ENCODE data around the gene PTPRN2. TPM values are rescaled to one million over a fixed set of nuclear protein-coding genes. Genes with fewer than 3 reads are reported as not detected.

The PTPRN2 gene
- polyA plus RNA-seq, 1 experiment: 0.31 TPM

GRCh38 chr7:158373476-158374133 lies 214.0 kb downstream of the PTPRN2 start:
- POLR2A ChIA-PET: no interaction called here
- no peak for TF ChIP-seq CTCF (IDR thresholded peaks at IDR 0.05; ENCODE audit: insufficient read depth, low read depth, low read length)
- CTCF ChIA-PET: no interaction called here
- Histone ChIP-seq H3K4me3 (ENCODE audit: low read depth, low read length) (no peak overlapping the region), H3K36me3 (ENCODE audit: control insufficient read depth, insufficient read depth, low read length) (no peaks in the 10 kb centered on the region), H3K27me3 (ENCODE audit: control insufficient read depth, insufficient read depth, low read length) (no peaks in the 10 kb centered on the region)
- DNase-seq (ENCODE audit: low read depth): no peak

- no peak for TF ChIP-seq CTCF (IDR thresholded peaks at IDR 0.05; ENCODE audit: insufficient read depth, low read depth, low read length)
- POLR2A ChIA-PET: no interaction called here
- Histone ChIP-seq H3K27me3 (ENCODE audit: control insufficient read depth, insufficient read depth, low read length) (no peaks in the 10 kb centered on the region), H3K4me3 (ENCODE audit: low read depth, low read length) (no peak overlapping the region), H3K36me3 (ENCODE audit: control insufficient read depth, insufficient read depth, low read length) (no peaks in the 10 kb centered on the region)
- CTCF ChIA-PET: no interaction called here
- DNase-seq (ENCODE audit: low read depth): no peak
Observed at GRCh38 chr7:158372400-158373342, 215.0 kb downstream of the PTPRN2 start.

DNA sequence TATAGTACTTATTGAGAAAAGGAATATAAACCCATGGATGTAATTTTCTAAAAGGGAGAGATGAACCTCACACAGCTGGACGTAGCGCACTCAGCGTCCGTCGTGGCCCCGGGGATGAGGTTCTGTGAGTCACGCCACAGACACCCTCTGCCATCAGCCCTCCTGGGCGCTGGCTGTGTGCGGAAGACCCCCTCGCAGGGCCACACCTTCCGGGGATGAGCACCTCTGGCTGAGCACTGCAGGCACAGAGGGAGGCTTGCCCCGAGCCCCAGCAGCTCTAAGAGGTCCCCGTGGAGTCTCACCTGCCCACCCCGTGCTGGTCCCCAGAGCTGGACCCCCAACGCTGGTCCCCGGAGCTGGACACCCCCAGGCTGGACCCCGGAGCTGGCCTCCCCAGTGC lies 215.8 kb downstream of the PTPRN2 start:
- CTCF ChIA-PET: no interaction called here

GRCh38 chr7:158369866-158370265 lies 217.8 kb downstream of the PTPRN2 start:
- no peak for TF ChIP-seq CTCF (IDR thresholded peaks at IDR 0.05; ENCODE audit: insufficient read depth, low read depth, low read length)
- H3K27me3 ChIP-seq (ENCODE audit: control insufficient read depth, insufficient read depth, low read length): no peaks in the 10 kb centered on the region
- CTCF ChIA-PET: no interaction called here
- H3K4me3 ChIP-seq (ENCODE audit: low read depth, low read length): no peak overlapping the region
- POLR2A ChIA-PET: no interaction called here
- DNase-seq (ENCODE audit: low read depth): no peak
- H3K36me3 ChIP-seq (ENCODE audit: control insufficient read depth, insufficient read depth, low read length): no peaks in the 10 kb centered on the region

More for the DNA sequence above, 215.8 kb downstream of the PTPRN2 start:
- DNase-seq (ENCODE audit: low read depth): no peak
- no peak for TF ChIP-seq CTCF (IDR thresholded peaks at IDR 0.05; ENCODE audit: insufficient read depth, low read depth, low read length)
- Histone ChIP-seq H3K4me3 (ENCODE audit: low read depth, low read length) (no peak overlapping the region), H3K36me3 (ENCODE audit: control insufficient read depth, insufficient read depth, low read length) (no peaks in the 10 kb centered on the region), H3K27me3 (ENCODE audit: control insufficient read depth, insufficient read depth, low read length) (no peaks in the 10 kb centered on the region)
- POLR2A ChIA-PET: no interaction called here

DNA sequence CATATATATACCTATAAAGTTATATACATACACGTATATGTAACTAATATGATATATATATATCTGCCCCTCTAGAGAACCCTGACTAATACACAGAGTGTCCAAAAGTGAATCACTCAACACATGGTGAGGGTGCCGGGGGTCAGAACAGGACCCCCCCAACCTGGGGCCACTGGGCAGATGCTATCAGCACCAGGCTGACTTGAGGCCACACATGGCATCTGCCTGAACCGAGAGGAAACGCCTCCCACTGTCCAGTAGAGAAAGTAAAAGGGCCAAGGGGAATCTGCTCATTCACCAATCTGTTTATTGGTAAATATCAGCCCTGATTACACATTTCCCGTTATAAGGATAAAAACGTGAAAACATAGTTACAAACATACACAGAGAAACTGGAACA lies 218.3 kb downstream of the PTPRN2 start:
- Histone ChIP-seq H3K36me3 (ENCODE audit: control insufficient read depth, insufficient read depth, low read length) (no peaks in the 10 kb centered on the region), H3K4me3 (ENCODE audit: low read depth, low read length) (no peak overlapping the region), H3K27me3 (ENCODE audit: control insufficient read depth, insufficient read depth, low read length) (no peaks in the 10 kb centered on the region)
- no peak for DNase-seq (ENCODE audit: low read depth)
- TF ChIP-seq CTCF (IDR thresholded peaks at IDR 0.05; ENCODE audit: insufficient read depth, low read depth, low read length): no peak
- ChIA-PET POLR2A (no interaction called here), CTCF (no interaction called here)

Data from BJ (cell line).